T-helper 22 cell (primary cell): ENCODE results near the gene ATP8A1.
"Not testable (repeated sequence)": the region's sequence is repeated elsewhere in the genome, so short reads cannot be mapped to it uniquely, and the experiment has no call there.

ENCODE experiments used
- DNase-seq: peaks from one replicate; pipeline ENCODE4 v3.0.0-alpha.2; 2020; ENCODE audit warnings: low read depth

The ATP8A1 gene

DNA sequence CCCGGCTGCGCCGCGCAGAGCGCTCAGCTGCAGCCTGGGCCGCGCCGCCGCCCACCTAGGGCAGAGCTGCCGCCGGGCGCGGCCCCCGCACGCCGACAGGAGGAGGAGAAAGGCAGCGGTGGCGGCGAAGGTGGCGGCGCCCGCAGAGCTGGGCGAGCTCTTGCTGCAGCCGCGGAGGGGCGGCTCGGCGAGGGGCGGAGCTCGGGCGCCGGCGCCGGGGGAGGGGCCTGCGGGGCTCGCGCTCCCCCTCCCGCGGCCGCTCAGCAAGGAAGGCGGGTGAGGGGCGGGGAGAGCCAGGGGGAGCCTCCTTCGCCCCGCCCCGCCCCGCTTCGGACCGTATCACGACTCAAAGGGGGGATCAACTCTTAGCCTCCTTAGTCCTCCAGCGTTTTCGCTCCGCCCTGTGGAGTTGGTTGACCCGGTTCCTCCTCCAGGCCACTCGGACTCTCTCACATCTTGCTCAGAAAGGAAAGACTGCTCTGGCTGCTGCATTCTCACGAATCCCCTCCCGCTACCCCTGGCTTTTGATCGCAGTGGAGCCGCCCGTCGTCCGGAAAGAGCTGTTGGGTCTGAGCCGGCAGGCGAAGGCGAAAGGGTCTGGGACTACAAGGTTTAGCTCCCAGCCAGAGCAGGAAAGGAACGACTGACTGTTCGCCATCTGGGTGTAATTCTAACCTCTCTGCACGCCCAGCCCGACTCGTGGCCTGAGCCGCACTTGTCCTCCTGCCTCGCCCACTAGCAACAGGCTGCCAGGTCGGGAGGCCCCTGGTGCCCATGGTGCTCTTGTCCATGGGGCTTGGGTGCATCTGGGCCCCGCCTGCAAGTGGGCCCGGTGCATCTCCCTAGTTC lies at the start of gene ATP8A1:
Gene ATP8A1 (minus strand): TSS at position 162 of the 849 bp plus-strand sequence. CDS start 232 bp downstream, outside the sequence.
- peak; percentile 86 for DNase-seq

- DNase-seq: no peak
Measured at GRCh38 chr4:42706086-42706485, 49.2 kb upstream of the ATP8A1 start.

GRCh38 chr4:42703813-42704212 lies 46.9 kb upstream of the ATP8A1 start:
- DNase-seq: no peak

GRCh38 chr4:42702895-42703294 lies 46.0 kb upstream of the ATP8A1 start:
- DNase-seq: no peak

DNA sequence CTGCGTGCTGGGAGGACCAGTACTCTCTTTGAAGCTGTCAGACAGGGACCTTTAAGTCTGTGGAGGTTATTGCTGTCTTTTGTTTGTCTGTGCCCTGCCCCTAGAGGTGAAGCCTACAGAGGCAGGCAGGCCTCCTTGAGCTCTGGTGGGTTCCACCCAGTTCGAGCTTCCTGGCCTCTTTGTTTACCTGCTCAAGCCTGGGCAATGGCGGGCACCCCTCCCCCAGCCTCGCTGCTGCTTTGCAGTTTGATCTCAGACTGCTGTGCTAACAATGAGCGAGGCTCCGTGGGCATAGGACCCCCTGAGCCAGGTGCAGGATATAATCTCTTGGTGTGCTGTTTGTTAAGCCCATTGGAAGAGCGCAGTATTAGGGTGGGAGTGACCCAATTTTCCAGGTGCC lies 44.9 kb upstream of the ATP8A1 start:
- peak; percentile 0 for DNase-seq

- DNase-seq: no peak
Measured at GRCh38 chr4:42690537-42690936, 33.6 kb upstream of the ATP8A1 start.

- DNase-seq: no peak
Measured at GRCh38 chr4:42683393-42683792, 26.5 kb upstream of the ATP8A1 start.

DNA sequence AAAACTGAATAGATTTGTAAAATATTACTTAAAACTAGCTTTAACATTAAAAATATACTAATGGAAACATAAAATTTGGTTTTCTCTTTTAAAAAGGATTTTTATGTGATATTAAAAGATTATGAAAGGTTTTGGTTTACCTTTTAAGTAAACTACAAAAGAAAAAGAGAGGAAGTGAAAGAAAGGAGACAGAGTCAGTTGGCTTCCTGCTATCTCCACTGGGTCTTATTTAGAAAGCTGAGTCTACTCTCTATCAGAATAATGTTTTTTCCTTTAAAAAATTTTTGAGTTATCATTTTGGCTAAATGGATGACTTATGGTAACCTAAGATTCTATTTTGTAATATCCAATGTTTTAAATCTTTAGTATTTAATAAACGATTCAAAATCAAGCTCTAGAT lies 21.6 kb upstream of the ATP8A1 start:
- no peak for DNase-seq

GRCh38 chr4:42676066-42676951 lies 19.4 kb upstream of the ATP8A1 start:
- no peak for DNase-seq

GRCh38 chr4:42673082-42673425 lies 16.1 kb upstream of the ATP8A1 start:
- no peak for DNase-seq

DNA sequence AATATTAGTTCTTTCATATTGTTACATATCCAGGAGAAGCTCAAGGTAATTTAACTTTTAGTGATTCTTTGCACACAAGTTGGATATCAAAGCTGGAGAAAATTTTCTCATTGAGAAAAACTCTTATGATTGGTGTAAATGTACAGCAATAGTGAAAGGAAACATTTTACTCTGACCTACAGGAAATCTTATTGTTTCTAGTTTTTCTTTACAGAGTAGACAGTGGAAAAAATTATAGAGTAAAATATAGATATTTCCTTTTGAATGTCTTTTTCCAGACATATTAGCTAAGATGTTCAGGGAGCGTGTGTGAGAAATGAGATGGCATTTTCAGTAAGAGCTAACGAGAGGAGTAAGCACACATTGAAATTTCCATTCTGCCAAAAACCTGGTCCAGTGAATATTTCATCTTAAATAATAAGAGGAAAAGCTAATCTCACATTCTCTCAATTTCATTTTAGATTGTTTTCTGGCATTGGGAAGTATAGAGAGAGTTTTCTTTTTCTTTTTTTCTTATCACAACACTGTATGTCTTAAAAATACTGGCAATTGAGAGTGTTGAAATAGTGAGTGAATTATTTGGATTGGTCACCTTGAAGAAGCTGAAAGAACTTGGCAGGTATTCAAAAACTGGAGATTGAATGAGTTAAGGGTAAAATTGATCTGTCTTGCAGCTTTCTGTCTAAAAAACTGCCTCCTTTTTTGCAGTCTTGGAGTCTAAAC lies 15.6 kb upstream of the ATP8A1 start:
- no peak for DNase-seq

- peak; percentile 60 for DNase-seq
Measured at GRCh38 chr4:42671431-42672194, 14.7 kb upstream of the ATP8A1 start.

DNA sequence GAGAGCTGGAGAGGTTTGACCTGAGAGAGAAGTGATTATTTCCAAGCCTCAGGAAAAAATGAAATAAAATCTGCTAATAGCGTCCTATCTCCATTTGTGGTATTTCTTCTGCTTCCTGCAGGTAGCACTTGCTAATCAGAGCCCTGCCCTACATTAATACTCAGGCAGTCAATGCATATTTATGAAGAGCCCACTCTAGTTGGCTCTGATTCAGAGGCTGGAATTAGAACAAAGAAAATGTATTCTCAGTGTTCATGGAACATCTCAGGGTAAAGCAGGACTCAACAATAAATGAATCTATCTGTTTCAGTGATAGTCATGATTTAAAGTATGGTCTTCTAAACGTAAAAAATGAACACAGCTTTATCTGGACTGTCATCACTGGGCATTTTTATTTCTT lies 1.4 kb upstream of the ATP8A1 start:
- no peak for DNase-seq

DNA sequence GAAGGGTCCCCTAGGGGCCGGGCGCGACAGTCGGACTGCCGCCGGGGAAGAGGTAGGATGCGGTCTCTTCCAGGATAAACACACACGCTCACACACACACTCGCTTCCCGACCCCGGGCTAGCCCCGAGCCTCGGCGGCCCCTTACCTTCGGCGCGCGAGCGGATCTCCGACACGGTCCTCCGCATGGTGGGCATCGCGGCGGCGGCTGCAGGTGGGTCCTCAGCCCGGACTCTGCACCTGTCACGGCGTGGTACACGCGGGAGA lies 294 bp downstream of the ATP8A1 start:
- DNase-seq: no peak

DNA sequence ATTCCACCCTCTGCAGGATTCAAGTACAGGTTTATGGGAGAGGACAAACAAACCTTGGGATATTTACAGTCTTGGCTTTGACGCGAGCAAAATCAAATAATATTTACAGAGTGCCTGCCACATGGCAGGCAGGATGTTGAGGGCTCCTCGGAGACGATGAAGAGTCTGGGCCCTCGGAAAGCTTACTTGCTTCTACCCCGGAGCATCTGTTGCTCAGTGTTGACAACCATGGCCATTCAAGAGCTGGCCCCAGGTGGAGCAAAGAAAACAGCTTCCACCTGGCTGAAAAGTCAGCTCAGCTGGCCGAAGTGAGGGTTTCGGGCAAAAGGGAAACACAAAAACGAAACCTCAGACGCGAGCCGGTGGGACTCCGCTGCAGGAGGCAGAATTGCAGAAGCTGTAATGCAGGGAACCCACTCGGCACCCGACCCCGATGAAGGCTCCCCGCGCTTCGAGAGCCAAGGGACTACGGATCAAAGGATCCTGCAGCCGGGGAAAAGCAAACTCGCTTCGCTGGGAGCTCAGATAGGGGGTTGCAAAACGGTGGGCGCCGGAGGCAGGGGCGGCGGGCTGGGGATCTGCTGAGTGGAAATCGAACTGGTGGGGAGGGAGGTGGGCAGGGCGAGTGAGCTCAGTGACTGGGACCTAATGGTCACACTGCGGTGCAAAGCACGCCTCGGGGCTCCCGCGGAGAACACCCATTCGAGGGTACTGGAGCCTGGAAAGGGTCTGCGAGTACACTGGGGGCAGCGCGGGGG lies 805 bp downstream of the ATP8A1 start:
- peak; percentile 4 for DNase-seq

GRCh38 chr4:42655269-42655637 lies 1.7 kb downstream of the ATP8A1 start:
- no peak for DNase-seq

DNA sequence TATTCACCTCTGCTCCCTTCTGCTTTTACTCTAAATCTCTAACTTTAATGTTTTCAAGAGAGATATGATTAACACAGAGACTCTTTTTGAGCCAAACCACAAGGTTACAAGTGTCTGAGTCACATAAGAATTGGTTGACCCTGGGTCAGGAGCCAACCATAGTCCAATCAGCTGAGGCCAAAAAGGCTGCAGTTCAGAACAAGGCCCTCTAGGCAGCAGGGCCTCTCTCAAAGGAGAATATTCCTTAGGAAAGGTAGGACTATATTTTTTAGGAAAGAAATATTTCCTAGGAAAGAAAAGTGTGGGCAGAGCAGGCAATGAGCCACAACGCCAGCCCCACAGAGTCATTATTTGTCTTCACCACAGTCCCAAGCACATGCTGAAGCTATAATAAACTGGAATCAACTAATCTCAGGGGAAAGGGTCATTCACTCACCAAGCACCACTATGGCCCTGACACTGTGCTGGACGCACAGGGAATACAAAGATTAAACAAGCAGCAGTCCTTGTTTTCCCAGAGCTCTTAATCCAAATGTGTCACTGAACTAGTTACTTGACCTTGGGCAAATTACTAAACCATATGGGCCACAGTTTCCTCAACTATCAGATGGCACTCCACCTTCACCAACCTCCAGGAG lies 2.2 kb downstream of the ATP8A1 start:
- DNase-seq: no peak

- no peak for DNase-seq
Measured at GRCh38 chr4:42653626-42654560, 3.0 kb downstream of the ATP8A1 start.

DNA sequence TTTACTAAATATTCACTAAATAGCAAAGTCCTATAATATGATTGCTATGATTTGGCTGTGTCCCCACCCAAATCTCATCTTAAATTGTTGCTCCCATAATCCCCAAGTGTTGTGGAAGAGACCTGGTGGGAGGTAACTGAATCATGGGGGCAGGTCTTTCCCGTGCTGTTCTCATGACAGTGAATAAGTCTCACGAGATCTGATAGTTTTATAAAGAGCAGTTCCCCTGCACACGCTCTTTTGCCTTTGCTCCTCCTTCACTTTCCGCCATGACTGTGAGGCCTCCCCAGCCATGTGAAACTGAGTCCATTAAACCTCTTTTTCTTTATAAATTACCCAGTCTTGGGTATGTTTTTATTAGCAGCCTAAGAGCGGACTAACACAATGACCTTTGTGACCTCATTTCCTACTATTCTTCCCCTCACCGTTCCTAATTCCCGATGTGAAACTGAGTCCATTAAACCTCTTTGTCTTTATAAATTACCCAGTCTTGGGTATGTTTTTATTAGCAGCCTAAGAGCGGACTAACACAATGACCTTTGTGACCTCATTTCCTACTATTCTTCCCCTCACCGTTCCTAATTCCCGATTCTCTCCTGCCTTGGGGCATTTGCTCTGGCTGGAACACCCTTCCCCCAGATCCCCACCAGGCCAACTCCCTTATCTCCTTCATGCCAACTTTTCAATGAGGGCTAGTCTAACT lies 4.2 kb downstream of the ATP8A1 start:
- not testable (repeated sequence) for DNase-seq
